ENCODE results near the gene HEPN1. TPM values are rescaled to one million over a fixed set of nuclear protein-coding genes. Genes with fewer than 3 reads are reported as not detected.

HEPN1 gene
- not detected for total RNA-seq (ENCODE audit: insufficient read depth, low replicate concordance)

GRCh38 chr11:124918950-124919349, at the start of gene HEPN1:
Gene HEPN1 (plus strand): TSS chr11:124919250.
- DNase-seq (ENCODE audit: low spot score): no peak

GRCh38 chr11:124869331-124869730, 49.7 kb upstream of the HEPN1 start:
- no peak for DNase-seq (ENCODE audit: low spot score)

GRCh38 chr11:124869856-124870387, 49.1 kb upstream of the HEPN1 start:
- DNase-seq (ENCODE audit: low spot score): no peak

GRCh38 chr11:124870430-124870829, 48.6 kb upstream of the HEPN1 start:
- no peak for DNase-seq (ENCODE audit: low spot score)

GRCh38 chr11:124872280-124872679, 46.8 kb upstream of the HEPN1 start:
- DNase-seq (ENCODE audit: low spot score): no peak

GRCh38 chr11:124872741-124873140, 46.3 kb upstream of the HEPN1 start:
- DNase-seq (ENCODE audit: low spot score): no peak

- DNase-seq (ENCODE audit: low spot score): no peak
These were observed 45.1 kb upstream of the HEPN1 start for GRCh38 chr11:124873951-124874350.

GRCh38 chr11:124874571-124875255, 44.3 kb upstream of the HEPN1 start:
- no peak for DNase-seq (ENCODE audit: low spot score)

- DNase-seq (ENCODE audit: low spot score): no peak
These were observed 43.6 kb upstream of the HEPN1 start for GRCh38 chr11:124875401-124875800.

- peak; percentile 95 for DNase-seq (ENCODE audit: low spot score)
These were observed 42.9 kb upstream of the HEPN1 start for GRCh38 chr11:124875943-124876817.

- no peak for DNase-seq (ENCODE audit: low spot score)
These were observed 42.0 kb upstream of the HEPN1 start for GRCh38 chr11:124876818-124877630.

GRCh38 chr11:124877631-124877909, 41.5 kb upstream of the HEPN1 start:
- no peak for DNase-seq (ENCODE audit: low spot score)

GRCh38 chr11:124877910-124878758, 40.9 kb upstream of the HEPN1 start:
- no peak for DNase-seq (ENCODE audit: low spot score)

- no peak for DNase-seq (ENCODE audit: low spot score)
These were observed 40.1 kb upstream of the HEPN1 start for GRCh38 chr11:124878759-124879492.

GRCh38 chr11:124879493-124880289, 39.4 kb upstream of the HEPN1 start:
- DNase-seq (ENCODE audit: low spot score): no peak

GRCh38 chr11:124880290-124880611, 38.8 kb upstream of the HEPN1 start:
- DNase-seq (ENCODE audit: low spot score): no peak

- DNase-seq (ENCODE audit: low spot score): no peak
These were observed 38.1 kb upstream of the HEPN1 start for GRCh38 chr11:124880958-124881357.

GRCh38 chr11:124882339-124883071, 36.5 kb upstream of the HEPN1 start:
- DNase-seq (ENCODE audit: low spot score): no peak

- no peak for DNase-seq (ENCODE audit: low spot score)
These were observed 34.7 kb upstream of the HEPN1 start for GRCh38 chr11:124884340-124884739.

All from umbilical cord (tissue), 2 donors.